NB4 (cell line): ENCODE results near the gene UPP2.

Experiments used
- MAX ChIP-seq: IDR thresholded peaks from 2 replicates; pipeline ENCODE4 v1.6.1; 2011; ENCODE audit warnings: low read depth, low read length
- POLR2A ChIP-seq: IDR thresholded peaks from 2 replicates; pipeline ENCODE4 v1.6.1; 2011; ENCODE audit warnings: mild to moderate bottlenecking; ENCODE audit not compliant: insufficient read length; ENCODE audit errors: extremely low read depth
- TF ChIP-seq, protein P1 (sequence below): IDR thresholded peaks from one replicate; pipeline ENCODE4 v1.5.1; 2012; ENCODE audit warnings: low read depth, low read length

DNA sequence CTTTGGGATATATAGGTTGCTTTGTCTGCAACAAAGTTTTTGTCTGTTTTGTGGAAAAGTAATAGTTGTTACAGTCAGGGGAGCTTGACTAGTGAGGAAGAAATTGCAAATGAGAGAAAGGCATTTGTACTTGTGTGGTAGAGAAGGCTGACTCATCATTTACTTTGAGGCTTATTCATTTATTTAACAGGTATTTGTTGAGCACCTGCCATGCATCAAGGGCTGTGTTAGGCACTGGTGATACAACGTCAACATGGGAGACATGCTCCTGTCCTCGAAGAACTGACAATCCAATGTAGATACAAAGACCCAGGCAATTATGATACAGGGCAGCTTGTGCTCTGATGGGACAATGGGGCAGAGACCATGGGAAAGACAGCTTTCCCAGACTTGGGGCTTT is 79.5 kb downstream of the UPP2 start:
- TF ChIP-seq, protein P1, sequence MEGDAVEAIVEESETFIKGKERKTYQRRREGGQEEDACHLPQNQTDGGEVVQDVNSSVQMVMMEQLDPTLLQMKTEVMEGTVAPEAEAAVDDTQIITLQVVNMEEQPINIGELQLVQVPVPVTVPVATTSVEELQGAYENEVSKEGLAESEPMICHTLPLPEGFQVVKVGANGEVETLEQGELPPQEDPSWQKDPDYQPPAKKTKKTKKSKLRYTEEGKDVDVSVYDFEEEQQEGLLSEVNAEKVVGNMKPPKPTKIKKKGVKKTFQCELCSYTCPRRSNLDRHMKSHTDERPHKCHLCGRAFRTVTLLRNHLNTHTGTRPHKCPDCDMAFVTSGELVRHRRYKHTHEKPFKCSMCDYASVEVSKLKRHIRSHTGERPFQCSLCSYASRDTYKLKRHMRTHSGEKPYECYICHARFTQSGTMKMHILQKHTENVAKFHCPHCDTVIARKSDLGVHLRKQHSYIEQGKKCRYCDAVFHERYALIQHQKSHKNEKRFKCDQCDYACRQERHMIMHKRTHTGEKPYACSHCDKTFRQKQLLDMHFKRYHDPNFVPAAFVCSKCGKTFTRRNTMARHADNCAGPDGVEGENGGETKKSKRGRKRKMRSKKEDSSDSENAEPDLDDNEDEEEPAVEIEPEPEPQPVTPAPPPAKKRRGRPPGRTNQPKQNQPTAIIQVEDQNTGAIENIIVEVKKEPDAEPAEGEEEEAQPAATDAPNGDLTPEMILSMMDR: no peak
- TF ChIP-seq MAX (no peak), POLR2A (no peak)
